HG02973 (cell line): ENCODE measurements around the gene TMEM178B.

ENCODE experiments used
- ATAC-seq: cut with Tn5 transposase; IDR thresholded peaks from one replicate; pipeline ENCODE4 v1.9.1; 2021; ENCODE audit warnings: moderate library complexity; ENCODE audit not compliant: unreplicated experiment

The TMEM178B gene

DNA sequence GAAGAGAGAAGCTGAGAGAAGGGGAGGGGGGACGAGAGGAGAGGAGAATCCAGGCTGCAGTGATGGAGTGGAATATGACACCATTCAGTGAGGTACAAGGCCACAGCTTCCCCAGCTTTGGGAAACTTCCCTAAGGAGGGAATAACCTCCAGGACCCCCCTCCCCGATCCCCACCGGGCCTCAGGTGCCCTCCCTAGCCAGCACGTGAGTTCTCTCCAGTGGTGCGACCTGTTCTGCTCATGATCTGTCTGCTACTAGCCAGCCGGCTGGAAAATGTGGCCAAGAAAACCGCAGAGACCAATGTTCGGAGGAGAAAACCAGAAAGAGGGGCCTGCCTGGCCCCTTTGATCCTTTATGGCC lies 437.4 kb downstream of the TMEM178B start:
- ATAC-seq, result no peak

DNA sequence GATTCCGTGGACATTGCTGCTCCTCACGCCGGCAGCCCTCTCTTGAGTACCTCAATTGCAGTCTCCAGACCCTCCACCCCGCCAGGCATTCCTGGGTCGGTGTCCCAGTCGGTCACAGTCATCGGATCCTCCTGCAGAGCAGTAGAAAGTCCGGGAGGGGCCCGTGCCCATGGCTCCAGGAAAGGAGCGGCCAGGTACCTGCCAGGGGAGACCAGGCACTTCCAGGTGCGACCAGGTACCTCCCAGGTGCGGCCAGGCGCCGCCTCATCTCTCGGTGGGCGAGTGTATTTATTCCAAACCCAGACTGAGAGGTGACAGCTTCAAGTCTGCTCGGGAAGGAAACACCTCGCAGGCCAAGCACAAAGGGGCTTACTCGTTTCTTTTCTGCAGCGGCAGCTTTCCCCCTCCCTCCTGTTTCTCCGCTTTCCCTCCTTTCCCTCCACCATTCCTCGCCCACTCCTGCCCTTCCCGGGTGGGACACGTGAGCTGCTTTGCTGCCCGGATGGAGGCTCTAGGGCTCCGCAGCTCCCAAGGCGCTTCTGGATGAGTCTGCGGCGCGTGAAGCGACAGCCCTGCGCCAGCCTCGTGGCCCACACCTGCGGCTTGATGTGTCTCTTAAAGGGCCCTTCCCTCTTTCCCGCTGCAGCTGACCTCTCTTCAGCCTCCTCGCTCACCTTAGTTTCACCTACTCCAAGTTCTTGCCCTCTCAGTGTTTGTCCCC lies 438.0 kb downstream of the TMEM178B start:
- no peak for ATAC-seq

DNA sequence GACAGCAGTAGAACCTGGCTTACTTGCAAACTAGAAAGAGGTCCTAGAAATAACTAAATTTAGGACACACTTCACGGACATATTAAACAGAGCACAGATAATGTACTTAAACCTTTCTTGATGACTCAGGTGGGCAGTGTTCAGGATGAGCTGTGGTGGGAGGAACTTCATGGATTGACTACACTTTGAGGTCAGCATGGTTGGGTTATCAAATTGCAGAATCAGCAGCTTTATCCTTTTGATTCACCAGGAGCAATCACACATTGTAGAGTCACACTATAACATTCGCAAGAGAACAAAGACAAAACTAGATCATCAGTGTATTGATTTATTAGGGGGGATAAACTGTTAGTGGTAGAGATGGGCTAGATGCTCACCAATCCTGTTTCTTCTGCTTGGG lies 438.7 kb downstream of the TMEM178B start:
- no peak for ATAC-seq

DNA sequence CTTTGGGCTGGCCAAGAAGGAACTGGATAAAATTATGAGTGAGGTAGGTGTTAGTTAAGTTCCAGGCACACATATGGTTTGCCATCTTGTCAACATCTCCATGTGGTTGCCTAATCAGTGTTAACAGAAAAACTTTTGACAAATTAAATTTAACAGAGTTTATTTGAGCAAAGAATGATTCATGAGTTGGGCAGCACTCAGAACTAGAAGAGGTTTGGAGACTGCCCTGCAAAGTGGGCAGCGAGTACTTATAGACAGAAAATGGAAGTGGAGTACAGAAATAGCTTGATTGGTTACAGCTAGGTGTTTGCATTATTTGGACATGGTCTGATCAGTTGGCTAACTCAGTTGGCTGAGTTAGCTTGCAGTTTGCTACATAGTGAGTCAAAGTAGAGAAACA lies 439.9 kb downstream of the TMEM178B start:
- no peak for ATAC-seq

DNA sequence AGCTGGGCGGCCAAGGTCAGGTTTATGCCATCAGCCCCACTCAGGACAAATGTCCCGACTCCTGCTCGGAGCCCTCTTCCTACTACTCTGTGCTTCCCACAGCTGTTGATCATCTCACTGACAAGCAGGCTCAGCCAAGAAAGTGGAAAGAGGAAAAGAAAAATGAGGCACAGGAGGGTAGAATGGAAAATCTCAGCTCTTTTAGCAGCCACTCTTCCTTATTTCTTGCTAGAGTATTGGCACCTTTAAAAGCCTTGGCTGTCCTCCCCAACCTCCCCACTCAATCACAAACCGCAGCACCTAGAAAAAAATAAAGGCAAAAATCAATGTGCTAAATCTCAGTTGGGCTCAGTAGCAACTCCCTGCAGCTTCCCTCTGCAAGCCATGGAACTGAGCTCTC lies 442.1 kb downstream of the TMEM178B start:
- no peak for ATAC-seq

DNA sequence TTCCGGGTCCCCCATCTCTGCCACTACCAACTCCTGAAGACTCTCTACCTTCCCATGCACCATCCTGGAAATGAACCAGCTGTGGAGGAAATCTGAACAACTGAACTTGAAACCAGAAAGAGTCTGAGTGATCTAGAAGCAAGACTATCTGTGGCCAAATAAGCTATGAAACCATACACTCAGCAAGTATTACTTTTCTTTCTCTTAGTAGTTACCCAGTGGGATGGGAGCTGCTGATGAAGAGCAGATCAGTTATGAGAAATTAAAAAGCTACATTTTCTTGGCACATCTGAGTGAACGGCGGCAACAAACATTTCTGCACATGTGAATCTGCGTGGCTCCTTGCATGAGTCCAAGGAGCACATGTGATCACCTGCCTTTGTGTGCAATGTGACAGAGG lies 445.8 kb downstream of the TMEM178B start:
- ATAC-seq, result no peak

DNA sequence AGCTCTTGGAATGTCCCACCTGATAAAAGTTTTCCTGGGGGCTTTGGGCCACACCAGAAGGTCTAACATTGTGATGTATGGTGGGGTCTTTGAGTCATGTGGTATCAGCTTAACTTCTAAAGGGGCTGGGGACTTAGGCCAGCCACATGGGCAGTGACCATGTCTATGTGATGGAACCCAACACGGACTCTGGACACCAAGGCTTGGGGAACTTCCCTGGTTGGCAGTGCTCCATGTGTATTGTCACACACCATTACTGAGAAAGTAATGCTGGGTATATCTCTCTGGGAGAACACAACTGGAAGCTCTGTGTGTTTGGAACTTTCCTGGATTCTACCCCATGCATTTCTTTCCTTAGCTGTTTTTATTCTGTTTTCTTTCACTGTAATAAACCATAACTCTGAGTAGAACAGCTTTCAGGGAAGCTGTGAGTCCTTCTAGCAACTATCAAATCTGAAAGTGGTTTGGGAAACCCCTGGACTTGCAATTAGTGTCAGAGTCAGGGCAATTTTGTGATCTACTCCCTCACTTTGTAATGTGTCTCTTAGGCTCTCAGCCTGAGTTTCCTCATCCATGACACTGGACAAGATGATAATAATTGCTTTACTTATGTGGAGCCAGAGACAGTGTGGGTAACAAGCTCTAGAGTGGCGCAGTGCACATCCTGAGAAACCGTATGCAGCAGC lies 448.9 kb downstream of the TMEM178B start:
- no peak for ATAC-seq

DNA sequence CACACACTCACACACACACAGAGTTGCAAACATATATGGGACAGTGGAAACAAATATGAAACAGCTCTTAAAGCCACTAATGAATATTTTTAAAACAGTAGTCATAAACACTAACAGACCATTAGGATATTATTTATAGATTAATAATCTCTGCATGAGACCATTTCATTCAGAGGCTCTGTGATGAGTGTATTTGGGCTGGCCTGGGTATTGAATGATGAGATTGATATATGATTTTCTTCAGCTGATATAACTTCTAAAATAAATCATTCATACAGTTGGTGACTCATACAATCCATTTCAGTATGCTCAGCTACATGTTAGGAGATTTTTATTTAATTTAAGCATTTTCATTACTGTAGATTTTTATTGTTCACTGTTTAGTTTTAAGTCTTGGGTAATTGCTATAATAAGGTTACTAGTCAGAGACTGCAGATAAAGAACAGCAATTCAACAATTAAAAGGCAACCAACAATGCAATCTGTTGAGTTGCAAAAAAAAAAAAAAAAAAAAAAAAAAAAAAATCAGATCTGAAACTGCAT lies 452.2 kb downstream of the TMEM178B start:
- no peak for ATAC-seq

DNA sequence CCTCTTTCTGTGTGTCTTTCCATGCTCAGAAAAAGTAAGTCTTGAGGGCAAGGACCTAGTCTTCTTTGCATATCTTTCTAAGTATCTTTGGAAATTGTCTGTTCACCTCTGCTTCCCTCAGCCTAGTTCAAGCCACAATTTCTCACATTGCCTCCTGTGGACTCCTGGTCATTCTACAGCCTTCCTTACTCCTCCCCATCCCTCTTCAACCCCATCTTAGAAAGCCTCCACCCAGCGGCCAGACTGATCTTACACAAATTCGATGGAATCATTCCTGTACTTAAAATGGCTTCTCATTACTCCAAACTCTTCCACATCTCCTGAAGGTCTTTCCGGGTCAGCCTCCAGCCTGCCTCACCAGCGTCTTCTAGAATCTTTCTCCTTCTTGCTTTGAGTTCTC lies 453.2 kb downstream of the TMEM178B start:
- ATAC-seq, result no peak

DNA sequence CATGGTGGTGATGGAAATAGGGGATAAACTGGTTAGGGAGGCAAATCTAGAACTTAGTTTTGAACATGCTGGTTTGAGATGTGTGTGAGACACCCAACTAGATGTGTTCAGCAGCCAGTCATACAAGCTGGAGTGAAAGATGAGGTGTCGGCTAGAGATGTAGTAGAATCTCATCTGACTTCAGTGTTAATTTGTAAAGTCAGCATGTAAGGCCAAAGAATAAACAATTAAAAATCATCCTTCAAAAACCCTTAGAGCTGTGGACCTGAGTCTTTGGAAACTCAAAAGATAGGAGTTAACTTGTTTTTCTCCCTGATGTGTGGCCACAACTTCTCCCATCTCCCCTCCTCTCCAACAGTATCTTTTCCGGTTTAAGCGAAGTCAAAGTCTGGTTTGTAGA lies 454.5 kb downstream of the TMEM178B start:
- no peak for ATAC-seq
